Measurements from ENCODE around the gene AXIN1. TPM values are rescaled to one million over a fixed set of nuclear protein-coding genes. Genes with fewer than 3 reads are reported as not detected.

The AXIN1 gene
- total RNA-seq, 1 donor from 2014 or later = 27.0 TPM

- Mint-ChIP-seq H3K4me3 (ENCODE audit: unreplicated experiment) (no peak overlapping the region), H3K27me3 (ENCODE audit: low read depth, unreplicated experiment) (no peaks in the 10 kb centered on the region), H3K9me3 (ENCODE audit: unreplicated experiment) (no peaks in the 10 kb centered on the region), H3K27ac (ENCODE audit: unreplicated experiment) (peak overlapping the region; percentile 77), H3K36me3 (ENCODE audit: low read depth, unreplicated experiment) (no peaks in the 10 kb centered on the region), H3K4me1 (ENCODE audit: low read depth, unreplicated experiment) (peaks cover 24% of the 10 kb centered on the region)
- Histone ChIP-seq H3K4me1 (ENCODE audit: insufficient read depth, low read length) (peaks cover 8% of the 10 kb centered on the region), H3K9me3 (ENCODE audit: insufficient read depth, low read depth, low read length) (no peaks in the 10 kb centered on the region), H3K4me3 (ENCODE audit: insufficient read depth, low read depth, low read length) (no peak overlapping the region), H2AFZ (ENCODE audit: low read depth, low read length) (no peak overlapping the region), H3K36me3 (ENCODE audit: insufficient read depth, low read length) (no peaks in the 10 kb centered on the region), H3K79me2 (ENCODE audit: insufficient read depth, low read length) (no peaks in the 10 kb centered on the region), H3K27me3 (ENCODE audit: insufficient read depth, low read length) (no peaks in the 10 kb centered on the region), H3K27ac (ENCODE audit: low read depth, low read length) (no peak overlapping the region), H3K9ac (ENCODE audit: low read length) (no peak overlapping the region), H3K4me2 (ENCODE audit: low read length) (no peak overlapping the region), H4K20me1 (ENCODE audit: insufficient read depth, low read length) (no peaks in the 10 kb centered on the region)
- DNase-seq (ENCODE audit: low read depth) (no peak), FAIRE-seq (no peak)
- no peak for TF ChIP-seq CTCF (IDR thresholded peaks at IDR 0.05; ENCODE audit: insufficient read depth, low read depth, low read length)
- TF ChIP-seq EZH2 (IDR thresholded peaks at IDR 0.05; ENCODE audit: insufficient read depth, low read length) = no peak
These were observed 34.2 kb upstream of the AXIN1 start for GRCh38 chr16:386641-387156.

GRCh38 chr16:383326-384051 is 31.0 kb upstream of the AXIN1 start:
- Mint-ChIP-seq H3K9me3 (ENCODE audit: unreplicated experiment) (no peaks in the 10 kb centered on the region), H3K4me1 (ENCODE audit: low read depth, unreplicated experiment) (peaks cover 27% of the 10 kb centered on the region), H3K36me3 (ENCODE audit: low read depth, unreplicated experiment) (no peaks in the 10 kb centered on the region), H3K27me3 (ENCODE audit: low read depth, unreplicated experiment) (no peaks in the 10 kb centered on the region), H3K4me3 (ENCODE audit: unreplicated experiment) (peak overlapping the region; percentile 86), H3K27ac (ENCODE audit: unreplicated experiment) (peak overlapping the region; percentile 59)
- DNase-seq (ENCODE audit: low read depth) (no peak), FAIRE-seq (no peak)
- Histone ChIP-seq H3K9me3 (ENCODE audit: insufficient read depth, low read depth, low read length) (no peaks in the 10 kb centered on the region), H3K27ac (ENCODE audit: low read depth, low read length) (no peak overlapping the region), H2AFZ (ENCODE audit: low read depth, low read length) (peak overlapping the region; percentile 57), H3K4me3 (ENCODE audit: insufficient read depth, low read depth, low read length) (no peak overlapping the region), H3K4me2 (ENCODE audit: low read length) (peak overlapping the region; percentile 98), H3K79me2 (ENCODE audit: insufficient read depth, low read length) (peaks cover 23% of the 10 kb centered on the region), H3K27me3 (ENCODE audit: insufficient read depth, low read length) (no peaks in the 10 kb centered on the region), H3K4me1 (ENCODE audit: insufficient read depth, low read length) (peaks cover 12% of the 10 kb centered on the region), H3K9ac (ENCODE audit: low read length) (no peak overlapping the region), H3K36me3 (ENCODE audit: insufficient read depth, low read length) (no peaks in the 10 kb centered on the region), H4K20me1 (ENCODE audit: insufficient read depth, low read length) (peaks cover 25% of the 10 kb centered on the region)
- TF ChIP-seq CTCF (IDR thresholded peaks at IDR 0.05; ENCODE audit: insufficient read depth, low read depth, low read length) = no peak
- no peak for TF ChIP-seq EZH2 (IDR thresholded peaks at IDR 0.05; ENCODE audit: insufficient read depth, low read length)
